Activated CD8-positive, alpha-beta memory T cell treated with anti-CD3 and anti-CD28 coated beads, Interleukin-2, amount 50 U/mL, for 24 hours (primary cell): ENCODE measurements around the gene DEFB132.

ENCODE experiments used
- DNase-seq: peaks from one replicate; pipeline ENCODE4 v3.0.0-alpha.2; 2020; ENCODE audit errors: extremely low read depth

The DEFB132 gene

DNA sequence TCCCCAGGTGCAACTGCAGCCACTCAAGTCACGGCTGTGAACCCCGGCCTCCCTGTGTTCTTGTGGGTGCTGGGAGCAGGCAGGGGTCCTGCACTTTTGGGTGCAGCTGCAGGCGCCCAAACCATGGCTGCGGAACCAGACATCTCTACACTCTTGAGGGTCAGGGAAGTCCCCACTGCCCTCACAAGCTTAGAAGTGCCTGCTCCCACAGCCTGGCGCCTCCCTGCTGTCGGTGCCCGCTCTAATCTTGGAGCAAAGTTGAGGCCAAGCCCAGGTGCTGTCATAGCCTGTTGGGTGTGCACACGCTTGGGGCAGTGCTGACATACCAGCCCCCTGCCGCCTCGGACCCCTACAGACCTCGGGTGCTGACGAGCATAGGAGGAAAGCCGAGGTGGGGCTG is 6.2 kb downstream of the DEFB132 start:
- DNase-seq: no peak

DNA sequence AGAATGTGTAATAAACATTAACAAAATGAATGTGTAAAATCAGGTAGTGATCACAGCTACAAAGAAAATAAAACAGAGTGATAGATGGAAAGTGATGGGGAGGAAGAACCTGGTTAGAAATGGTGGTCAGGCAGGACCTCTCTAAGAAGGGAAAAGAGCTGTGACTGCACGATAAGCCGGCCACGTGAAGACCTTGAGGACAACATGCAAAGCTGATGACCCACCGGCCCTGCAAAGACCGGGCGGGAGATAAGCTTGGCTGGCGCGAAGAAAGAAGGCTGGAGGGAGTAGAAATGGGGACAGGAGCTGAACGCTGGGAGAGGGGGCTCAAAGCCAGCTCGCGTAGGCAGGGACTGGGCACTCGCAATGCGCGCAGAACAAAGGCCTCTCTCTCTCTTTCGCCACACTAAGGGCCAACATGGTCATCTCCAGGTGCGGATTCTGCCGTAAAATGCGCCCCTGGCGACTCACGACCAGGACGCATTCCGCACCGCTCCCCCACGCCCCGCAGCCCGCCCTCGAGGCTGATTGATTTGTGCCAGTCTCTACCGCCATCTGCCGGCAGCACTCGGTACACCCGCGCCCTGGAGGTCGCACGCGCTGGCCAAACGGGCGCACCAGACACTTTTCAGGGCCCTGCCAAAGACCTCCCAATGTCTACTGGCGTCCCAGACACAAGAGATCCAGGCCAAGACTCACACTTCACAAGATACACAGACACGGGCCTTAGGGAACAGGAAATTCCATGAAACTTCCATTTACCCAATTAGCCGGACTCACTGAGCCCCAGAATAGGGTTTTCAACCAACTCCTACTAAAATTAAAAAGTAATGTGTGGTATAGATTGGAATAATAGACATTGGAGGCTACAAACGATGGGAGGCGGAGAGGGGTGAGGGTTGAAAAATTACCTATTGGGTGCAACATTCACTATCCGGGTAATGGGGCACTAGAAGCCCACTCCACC is 9.4 kb downstream of the DEFB132 start:
- DNase-seq: peak; percentile 81

DNA sequence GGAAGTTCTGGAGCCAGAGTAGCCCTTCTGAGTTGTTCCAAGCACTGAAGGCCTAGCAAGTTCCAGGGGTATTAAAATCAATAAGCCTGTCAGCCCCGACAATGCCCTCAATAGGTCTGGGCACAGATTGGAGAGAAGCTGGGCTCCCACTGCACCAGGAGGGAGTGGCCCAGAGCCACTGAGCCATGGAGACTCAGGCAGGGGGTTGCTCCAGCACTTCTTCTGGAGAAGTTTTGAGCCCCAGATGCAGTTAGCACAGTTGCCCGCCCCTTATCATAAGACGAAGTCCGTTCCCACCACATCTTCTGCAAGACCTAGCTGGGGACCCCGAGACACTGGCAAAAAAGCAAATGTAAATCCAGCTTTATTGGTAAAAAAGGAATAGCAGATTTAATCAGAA is 13.0 kb downstream of the DEFB132 start:
- DNase-seq: no peak

DNA sequence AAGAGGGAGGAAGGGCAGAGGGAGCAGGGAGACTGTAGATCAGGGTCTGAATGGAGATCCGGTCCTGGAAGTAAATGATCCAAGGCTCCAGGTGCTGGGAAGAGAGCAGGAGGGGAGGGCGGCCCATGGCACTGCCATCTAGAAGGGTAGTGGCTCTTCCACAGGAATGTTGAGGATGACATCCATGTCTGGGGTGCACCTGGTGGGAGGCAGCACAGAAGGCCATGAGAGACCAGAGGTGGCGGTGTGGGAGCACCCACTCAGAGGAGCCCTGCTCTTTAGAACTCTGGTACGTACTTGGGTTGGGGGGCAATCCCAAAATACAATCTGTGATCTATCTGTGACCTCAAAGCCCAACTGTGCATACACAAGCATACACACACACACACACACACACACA is 13.5 kb downstream of the DEFB132 start:
- no peak for DNase-seq

DNA sequence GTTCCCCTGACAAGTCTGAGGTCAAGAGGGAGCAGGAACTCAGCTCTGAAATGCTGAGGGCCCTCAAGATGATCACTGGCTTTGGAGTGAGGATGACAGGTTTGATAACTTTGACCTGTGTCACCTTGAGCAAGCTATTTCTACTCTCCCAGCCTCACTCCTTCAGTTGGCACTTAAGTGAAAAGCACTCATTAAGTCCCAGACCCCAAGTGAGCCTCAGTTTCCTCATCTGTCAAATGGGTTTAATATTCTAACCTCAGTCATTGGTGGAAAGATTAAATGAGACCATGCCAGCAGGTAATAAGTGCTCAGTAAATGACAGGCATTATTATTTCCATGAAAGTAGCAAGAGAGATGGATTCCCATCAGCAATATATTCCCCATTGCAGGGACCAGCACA is 14.0 kb downstream of the DEFB132 start:
- no peak for DNase-seq

DNA sequence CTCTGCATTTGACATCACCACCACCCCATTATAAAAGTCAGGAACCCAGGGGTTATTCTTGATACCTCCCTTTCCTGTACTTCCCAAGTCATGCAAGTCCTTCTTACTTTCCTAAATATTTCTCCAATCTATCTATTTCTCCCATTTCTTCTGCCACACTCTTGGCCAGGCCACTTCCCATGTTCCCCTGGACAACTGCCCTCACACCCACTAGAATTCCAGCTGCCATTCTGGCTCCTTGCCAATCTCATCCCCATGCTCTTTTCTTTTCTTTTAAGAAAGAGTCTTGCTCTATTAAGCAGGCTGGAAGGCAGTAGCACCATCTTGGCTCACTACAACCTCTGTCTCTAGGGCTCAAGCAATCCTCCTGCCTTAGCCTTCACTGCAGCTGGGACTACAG is 15.2 kb downstream of the DEFB132 start:
- no peak for DNase-seq

DNA sequence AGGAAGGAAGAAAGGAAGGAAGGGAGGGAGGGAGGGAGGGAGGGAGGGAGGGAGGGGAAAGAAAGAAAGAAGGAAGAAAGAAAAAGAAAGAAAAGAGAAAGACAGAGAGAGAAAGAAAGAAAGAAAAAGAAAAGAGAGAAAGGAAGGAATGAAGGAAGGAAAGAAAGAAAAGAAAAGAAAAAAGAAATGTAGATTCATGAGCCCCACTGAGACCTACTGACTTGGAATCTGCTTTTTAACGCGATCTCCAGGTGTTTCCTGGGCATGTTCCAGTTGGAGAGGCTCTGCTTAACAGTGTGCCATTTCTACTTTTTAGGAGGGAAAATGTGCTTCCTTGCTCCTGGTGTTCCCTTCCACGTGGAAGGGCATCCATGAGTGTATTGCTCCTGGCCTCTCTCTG is 16.4 kb downstream of the DEFB132 start:
- DNase-seq: no peak

DNA sequence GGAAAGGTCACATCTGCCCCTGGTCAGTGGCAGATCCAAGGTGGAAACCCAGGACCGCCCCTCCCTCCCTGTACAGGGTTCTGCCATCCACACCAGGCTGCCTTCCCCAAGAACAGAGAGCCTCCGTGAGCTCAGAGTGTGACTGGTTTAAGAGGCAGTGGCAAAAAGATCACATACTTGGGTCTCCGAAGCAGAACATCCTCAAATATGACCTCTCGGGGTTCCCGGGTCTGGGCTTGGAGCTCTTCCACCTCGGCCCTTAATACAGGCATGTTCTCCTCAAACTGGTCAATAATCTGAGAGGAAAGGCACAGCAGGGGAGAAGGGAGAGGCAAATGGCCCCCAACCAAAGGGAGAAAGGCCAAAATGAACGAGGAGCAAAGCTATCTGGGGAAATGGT is 18.3 kb downstream of the DEFB132 start:
- DNase-seq: no peak

DNA sequence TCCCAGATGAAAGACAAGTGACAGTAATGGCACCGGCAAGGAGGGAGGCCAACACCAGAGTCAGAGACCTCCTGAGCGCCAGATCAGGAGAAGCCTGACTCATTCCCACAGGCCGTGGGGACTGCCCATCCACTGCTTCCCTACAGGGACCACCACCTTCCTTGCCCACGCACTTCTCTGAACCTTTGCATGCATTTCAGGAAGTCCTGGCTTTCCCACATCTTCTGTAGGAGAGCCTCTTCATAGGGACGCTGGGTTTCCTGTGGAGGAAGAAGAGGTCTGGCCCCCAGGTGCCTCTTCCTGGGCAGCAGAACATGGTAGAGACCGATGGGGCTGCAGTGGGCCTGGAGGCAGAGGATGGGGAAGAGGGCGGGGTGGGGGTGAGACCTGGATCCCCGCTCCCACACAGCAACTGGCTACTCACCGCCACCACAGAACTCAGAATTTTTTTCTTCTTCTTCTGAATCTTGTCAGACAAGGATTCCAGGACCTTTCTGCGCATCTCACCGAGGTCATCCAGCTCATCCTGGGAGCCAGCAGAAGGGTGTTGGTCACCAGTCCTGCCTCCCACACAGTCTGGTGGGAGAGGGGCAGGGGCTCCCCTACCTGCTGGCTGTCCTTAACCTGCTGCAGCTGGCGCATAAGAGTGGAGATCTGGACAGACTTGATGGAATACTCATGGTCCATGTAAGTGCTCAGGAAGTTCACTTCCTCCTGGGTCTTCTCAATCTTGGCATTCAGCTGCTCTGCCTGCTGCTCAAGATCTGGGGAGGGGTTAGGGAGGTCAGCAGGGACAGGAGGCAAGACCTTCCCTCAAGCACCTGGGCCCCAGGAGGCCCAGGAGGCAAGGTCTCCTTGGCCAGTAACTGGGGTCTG is 19.3 kb downstream of the DEFB132 start:
- DNase-seq: no peak

DNA sequence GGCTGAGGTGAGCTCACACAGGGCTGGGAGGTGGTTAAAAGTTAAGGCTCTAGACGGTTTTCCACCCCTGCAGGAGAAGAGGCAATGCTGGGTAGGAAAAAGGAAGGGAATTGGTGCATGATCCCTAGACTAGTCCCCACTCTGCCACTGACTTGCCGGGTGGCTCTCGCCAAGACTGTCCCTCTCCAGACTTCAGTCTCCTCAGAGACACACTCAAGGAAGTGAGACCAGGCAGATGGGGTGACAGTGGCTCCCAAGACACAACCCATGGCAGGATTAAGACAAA is 19.9 kb downstream of the DEFB132 start:
- DNase-seq: no peak

DNA sequence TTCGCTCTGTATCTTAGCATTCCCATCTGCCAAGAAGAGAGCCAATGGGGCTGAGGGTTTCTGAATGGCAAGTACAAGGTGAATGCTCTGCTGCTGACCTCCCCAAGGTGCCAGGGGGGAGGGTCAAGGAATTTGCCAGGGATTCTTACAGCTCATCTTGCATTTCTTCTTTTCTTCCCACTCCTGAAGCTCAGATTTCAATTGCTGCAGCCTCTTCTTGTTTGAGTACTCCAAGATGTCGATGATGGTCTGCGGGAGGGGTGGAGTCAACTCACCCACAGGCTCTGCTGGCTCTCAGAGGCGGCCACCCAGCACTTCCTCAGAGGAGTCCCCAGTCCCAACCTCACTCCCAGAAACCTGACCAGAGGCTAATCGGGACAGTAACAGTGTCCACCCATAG is 20.7 kb downstream of the DEFB132 start:
- DNase-seq: no peak

DNA sequence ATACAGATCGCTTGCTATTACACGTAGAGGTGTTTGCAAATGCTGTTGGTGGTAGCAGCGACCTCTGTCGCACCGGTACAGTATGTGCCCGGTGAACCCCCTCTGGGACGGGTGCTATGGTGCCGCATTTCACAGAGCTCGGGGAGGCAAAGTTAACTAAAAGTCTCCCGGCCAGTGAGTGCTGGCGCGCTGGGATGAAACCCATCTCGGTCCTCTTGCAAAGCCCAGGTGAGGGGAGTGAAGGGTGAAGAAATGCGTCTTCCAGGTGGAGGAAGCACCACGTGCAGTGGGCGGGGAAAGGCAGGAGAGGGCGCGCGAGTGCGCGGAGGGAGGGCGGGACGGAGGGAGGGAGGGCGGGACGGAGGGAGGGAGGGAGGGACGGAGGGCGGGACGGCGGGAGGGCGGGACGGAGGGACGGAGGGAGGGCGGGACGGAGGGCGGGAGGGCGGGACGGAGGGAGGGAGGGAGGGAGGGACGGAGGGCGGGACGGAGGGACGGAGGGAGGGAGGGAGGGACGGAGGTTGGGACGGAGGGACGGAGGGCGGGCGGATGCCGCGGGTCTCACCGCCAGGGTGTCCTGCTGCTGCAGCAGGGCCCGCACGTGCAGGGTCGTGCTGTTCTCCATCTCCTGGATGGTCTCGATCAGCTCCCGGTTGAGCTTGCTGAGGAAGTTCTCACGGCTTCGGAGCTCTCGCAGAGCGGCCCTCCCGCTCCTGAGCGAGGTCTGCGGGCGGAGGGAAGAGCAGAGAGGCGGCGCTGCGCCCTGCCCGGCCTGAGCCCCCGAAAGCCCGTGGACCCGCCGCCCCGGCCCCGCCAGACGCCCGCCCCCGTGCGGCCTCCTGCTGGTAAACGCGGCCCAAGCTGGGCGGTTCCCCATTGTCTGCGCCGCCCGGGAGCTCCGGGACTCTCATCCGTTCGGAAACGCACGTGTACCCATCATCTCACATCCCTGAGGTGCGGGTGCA is 21.4 kb downstream of the DEFB132 start:
- no peak for DNase-seq

DNA sequence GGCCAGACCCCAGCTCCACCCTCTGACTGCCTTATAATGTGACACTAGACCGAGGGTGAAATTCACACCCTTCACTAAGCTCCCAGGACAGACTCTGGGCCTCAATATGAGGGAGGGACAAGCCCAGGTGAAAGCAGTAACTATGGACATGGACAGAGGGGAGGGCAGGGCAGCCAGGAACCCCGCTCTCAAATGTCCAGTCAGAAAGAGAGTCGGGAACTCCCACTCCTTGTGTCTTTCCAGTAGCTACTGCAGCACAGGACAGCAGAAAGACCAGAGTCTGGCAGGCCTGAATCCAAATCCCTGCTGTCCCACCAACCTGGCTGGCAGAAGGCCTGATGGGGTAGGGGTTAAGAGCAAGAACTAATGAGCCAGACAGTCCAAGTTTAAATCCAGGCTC is 26.6 kb downstream of the DEFB132 start:
- no peak for DNase-seq

DNA sequence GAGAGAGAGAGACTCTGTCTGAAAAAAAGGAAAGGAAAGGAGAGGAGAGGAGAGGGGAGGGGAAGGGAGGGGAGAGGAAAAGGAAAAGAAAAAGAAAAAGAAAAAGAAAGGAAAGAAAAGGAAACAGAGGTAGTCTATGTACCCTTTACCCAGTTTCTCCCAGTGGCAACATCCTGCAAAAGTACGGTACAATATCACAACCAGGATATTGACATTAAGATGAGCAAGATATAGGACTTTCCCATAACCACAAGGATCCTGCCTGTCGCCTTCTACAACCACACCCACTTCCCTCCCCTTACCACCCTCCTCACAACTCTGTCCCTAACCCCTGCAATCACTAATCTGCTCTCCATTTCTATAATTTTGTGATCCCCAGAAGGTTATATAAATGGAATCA is 29.0 kb downstream of the DEFB132 start:
- no peak for DNase-seq

DNA sequence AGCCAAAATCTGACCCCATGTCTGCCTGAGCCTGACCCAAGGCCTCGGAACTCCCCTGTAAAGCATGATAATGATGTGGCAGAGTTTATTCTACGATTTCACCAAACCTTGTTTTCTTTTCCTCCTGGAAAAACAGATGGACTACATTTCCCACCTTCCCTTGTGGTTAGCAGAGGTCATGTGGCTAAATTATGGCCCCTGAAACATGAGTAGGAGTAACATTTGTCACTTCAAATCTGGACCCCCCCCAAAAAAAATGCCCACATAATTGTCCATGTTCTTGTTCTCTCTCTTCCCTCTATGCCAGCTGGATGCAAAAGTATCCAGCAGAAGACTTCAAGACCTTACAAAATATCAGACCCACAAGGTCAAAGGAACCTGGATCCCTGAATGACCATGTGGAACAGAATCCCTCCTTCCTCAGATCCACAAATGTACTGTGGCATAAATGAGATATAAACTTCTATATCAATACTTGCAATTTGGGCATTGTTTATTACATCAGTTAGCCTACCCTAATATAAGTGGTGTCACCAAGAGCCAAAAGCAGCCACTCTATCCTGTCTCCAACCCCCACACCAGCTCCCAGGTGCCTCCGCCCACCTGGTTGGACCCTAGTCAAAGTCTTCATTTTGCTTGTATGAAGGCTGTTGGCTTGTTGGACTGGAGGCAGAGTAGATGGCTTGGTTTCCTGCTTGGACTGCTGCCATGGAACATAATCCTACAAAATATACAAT is 31.6 kb downstream of the DEFB132 start:
- DNase-seq: no peak

DNA sequence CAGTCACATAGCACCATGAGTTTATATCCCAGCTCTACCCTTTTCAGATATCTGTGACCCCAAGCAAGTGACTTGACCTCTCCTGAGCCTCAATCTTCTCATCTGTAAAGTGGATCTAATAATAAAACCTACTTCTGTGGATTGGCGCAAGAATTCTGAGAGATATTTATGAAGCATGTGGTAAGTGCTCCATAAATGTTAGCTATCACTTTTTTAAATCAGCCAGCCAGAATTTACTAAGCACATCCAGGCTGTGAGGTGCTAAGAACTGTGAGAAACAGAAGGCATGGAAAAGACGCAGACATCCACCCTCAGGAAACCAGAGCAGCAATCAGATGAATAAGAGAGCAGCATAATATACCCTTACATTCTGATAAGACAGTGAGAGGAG is 32.2 kb downstream of the DEFB132 start:
- DNase-seq: no peak

DNA sequence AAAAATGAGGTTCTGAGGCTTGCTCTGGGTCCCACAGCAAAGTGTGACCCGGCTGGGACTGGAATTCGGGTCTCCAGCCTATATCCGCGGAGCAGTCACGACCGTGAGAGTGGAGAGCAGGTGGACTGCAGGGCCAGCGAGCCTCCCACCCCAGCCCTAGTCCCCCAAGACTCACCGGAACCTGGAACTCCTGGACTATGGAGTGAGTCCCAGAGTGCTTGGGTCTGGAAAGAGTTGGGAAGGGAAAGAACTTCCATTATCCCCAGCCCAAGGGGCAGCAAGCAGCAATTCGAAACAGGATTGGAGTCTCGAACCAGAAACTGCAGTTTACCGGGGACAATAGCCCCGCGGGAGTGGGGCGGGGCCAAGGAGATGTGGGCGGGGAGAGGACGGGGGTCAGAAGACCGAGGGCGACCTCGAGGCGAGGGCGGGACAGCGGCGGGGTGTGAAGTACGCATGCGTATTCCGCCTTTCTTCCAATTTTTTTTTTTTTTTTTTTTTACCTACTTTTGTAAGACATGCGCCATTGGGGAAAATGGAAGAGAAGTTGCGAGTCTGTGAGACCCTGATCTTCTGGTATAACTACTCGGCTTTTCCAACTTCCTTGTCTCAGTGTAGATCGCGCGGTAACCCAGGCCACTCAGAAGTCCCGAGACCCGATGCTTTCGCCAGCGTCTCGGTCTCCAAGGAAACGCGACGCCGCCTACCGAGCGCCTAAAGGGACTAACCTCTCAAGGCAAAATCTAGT is 32.7 kb downstream of the DEFB132 start, which contains the start of gene C20orf96:
TSS of gene C20orf96 (minus strand) at position 667 of the 748 bp plus-strand sequence. CDS start at position 527, 140 bp downstream.
- peak; percentile 64 for DNase-seq

DNA sequence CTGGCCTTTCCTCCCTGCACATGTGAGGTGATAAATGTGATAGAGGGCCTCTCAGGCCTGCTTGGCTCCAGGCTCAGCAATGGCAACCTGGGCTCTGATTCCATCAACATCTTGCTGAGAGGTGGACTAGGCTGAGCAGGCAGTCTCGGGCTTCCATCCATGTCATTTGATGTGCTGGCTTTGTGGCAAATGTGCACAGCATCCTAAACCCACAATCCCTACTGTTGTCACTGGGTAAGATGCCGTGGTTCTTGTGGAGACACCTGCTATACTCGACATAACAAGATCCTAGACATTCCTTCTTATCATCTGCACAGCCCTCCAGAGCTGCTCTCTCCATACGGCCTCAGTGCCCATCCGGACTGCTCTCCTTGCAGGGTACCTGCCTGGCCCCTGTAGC is 37.1 kb downstream of the DEFB132 start:
- DNase-seq: no peak

DNA sequence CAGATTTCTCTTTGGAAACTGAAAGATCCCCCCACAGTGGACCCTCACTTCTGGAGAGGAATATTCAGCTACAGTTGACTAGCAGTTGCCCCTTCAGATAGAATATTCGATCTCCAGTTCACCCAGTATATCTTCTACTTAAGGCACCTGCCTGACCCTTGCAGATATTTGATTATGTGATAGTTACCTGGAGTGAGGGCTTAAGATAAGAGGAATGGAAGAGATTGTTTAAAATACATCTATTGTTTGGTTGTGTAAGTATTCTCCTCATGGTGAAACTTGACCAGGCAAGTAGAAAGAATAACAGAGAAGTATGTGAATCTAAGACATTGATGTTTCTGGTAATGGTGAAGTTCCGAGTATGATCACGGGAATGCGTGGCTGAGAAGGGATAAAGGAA is 38.3 kb downstream of the DEFB132 start:
- DNase-seq: no peak
